ENCODE results near the gene FHAD1.

The FHAD1 gene

DNA sequence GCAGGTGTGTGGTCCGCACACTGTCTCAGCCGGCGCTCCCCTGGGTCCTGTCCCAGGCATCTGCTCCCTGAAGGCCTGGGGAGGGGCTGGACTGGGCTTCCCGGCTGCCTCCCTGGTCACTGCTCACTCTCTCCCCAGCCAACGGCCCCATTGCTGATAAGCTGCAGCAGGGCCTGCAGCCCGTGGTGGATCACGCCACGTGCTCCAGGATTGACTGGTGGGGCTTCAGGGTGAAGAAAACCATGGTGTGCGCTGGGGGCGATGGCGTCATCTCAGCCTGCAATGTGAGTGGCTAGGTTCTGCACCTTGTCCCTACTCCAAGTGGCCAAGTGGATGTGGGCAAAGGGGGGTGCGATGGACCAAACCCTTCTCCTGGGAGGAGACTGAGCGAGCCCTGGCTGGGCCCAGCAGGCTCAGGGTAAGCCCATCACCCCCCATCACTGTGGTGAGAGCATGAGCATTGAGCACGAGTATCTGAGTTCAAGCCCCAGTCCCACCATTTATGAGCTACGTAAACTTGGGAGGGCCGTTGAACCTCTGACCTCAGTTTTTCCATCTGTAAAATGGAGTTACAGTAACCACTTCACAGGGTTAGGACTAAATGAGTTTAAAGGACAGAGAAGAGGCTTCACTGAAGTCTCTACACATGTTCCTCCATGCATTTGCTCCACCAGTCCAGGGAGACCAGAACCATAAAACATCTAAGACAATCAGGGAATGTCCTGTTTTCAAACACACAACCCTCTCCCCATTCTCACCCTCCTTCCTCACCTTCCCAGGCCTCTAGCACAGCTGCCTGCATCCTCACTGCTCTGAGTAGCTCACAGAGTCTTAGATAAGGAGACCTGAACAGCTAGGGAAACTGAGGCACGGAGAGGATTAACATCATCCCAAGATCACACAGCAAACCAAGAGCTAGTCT lies 197.7 kb downstream of the FHAD1 start:
- no peak for DNase-seq

DNA sequence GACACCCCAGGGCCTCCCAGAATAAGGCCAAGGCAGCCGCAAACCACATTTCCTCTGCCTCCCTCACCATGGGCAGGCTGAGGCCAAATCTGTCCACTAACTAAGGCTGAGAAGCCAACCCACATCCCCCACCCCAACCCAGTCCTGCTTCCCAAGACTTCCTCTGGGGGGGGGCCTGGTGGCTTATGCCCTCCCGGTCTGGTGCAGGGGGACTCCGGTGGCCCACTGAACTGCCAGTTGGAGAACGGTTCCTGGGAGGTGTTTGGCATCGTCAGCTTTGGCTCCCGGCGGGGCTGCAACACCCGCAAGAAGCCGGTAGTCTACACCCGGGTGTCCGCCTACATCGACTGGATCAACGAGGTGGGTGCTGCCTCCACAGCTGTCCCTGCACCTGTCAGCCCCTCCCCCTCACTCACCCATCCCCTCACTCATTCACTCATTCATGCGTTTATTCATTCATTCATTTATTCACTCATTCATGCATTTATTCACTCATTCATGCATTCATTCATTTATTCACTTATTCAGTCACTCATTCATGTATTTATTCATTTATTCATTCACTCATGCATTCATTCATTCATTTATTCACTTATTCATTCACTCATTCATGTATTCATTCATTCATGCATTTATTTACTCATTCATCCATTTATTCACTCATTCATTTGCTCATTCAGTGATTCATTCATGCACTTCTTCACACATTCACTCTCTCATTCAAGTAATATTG lies 198.5 kb downstream of the FHAD1 start:
- DNase-seq, result no peak

DNA sequence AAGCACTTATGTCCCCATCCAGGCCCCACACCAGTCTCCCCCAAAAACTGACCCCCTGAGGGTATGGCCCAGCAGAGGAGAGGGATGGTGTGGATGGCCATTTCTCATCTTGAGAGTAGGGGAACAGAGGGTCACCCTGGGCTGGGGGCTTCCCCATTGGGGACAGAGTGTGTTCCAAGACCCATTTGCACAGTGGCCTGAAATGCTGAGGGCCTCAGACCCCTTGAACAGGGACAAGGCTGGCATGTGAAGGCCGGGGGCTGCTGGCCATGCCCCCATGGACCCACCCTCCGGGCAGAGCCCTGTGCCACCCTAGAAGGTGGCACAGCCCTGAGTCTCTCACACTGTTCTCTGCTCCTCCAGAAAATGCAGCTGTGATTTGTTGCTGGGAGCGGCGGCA lies 199.2 kb downstream of the FHAD1 start:
- DNase-seq, result no peak
